OCI-LY1 (cell line): ENCODE data around the gene P2RX6.

ENCODE experiments used
- H2AFZ ChIP-seq: fragments of 200-600 bp; sonication (generic), shearing (Covaris generic); 2 replicates; pipeline ENCODE4 v1.6.0; 2014; ENCODE audit warnings: antibody characterized with exemption, mild to moderate bottlenecking, low read length
- H3F3A ChIP-seq: fragments of 200-600 bp; sonication (generic), shearing (Covaris generic); 2 replicates; pipeline ENCODE4 v1.6.0; 2014; ENCODE audit warnings: mild to moderate bottlenecking, antibody characterized with exemption, low read length, moderate library complexity; ENCODE audit not compliant: insufficient read depth
- H3K27ac ChIP-seq: fragments of 200-600 bp; sonication (generic); 2 replicates; pipeline ENCODE4 v1.5.1; 2014; ENCODE audit warnings: low read length, mixed run types, mild to moderate bottlenecking, low read depth; ENCODE audit not compliant: poor library complexity, severe bottlenecking
- H3K27me3 ChIP-seq: fragments of 200-600 bp; sonication (generic); 2 replicates; pipeline ENCODE4 v1.6.0; 2014; ENCODE audit warnings: antibody characterized with exemption, mild to moderate bottlenecking, low read length, moderate library complexity; ENCODE audit not compliant: insufficient read depth
- H3K36me3 ChIP-seq: fragments of 200-600 bp; sonication (generic); 2 replicates; pipeline ENCODE4 v1.6.1; 2014; ENCODE audit warnings: mild to moderate bottlenecking, antibody characterized with exemption, low read length, moderate library complexity, mixed read lengths; ENCODE audit not compliant: insufficient read depth
- H3K4me1 ChIP-seq: fragments of 200-600 bp; sonication (generic); 2 replicates; pipeline ENCODE4 v1.5.1; 2014; ENCODE audit warnings: mild to moderate bottlenecking, low read length, moderate library complexity; ENCODE audit not compliant: insufficient read depth, severe bottlenecking
- H3K4me2 ChIP-seq: fragments of 200-600 bp; sonication (generic), shearing (Covaris generic); 2 replicates; pipeline ENCODE4 v1.6.1; 2014; ENCODE audit warnings: low read length
- H3K4me3 ChIP-seq: fragments of 200-600 bp; sonication (generic); 2 replicates; pipeline ENCODE4 v1.5.1; 2014; ENCODE audit warnings: low read length, low read depth, mild to moderate bottlenecking, mixed read lengths; ENCODE audit not compliant: poor library complexity, severe bottlenecking
- H3K79me2 ChIP-seq: fragments of 200-600 bp; shearing (Covaris generic); 2 replicates; pipeline ENCODE4 v1.6.1; 2016; ENCODE audit warnings: mixed run types, low read length, mixed read lengths; ENCODE audit not compliant: insufficient read depth
- H3K9ac ChIP-seq: fragments of 200-600 bp; sonication (generic), shearing (Covaris generic); 2 replicates; pipeline ENCODE4 v1.6.1; 2014; ENCODE audit warnings: mild to moderate bottlenecking, low read length, mixed read lengths
- H3K9me2 ChIP-seq: fragments of 200-600 bp; sonication (generic), shearing (Covaris generic); 2 replicates; pipeline ENCODE4 v1.6.1; 2014; ENCODE audit warnings: low read depth, mild to moderate bottlenecking, low read length, mixed read lengths
- H3K9me3 ChIP-seq: fragments of 200-600 bp; shearing (Covaris generic); 2 replicates; pipeline ENCODE4 v1.6.1; 2014; ENCODE audit warnings: low read length, mixed read lengths
- H4K20me1 ChIP-seq: fragments of 200-600 bp; sonication (generic), shearing (Covaris generic); 2 replicates; pipeline ENCODE4 v1.6.0; 2016; ENCODE audit warnings: mild to moderate bottlenecking, low read length; ENCODE audit not compliant: insufficient read depth
- EZH2 ChIP-seq: fragments of 200-600 bp; sonication (generic), shearing (Covaris generic); IDR thresholded peaks from 2 replicates; pipeline ENCODE4 v1.8.0; 2017; ENCODE audit warnings: borderline replicate concordance, mixed run types, mild to moderate bottlenecking, antibody characterized with exemption, low read length, moderate library complexity, mixed read lengths
- TF ChIP-seq, protein P1 (sequence below): fragments of 200-600 bp; sonication (generic), shearing (Covaris generic); IDR thresholded peaks from 2 replicates; pipeline ENCODE4 v1.5.1; 2017; ENCODE audit warnings: mild to moderate bottlenecking, antibody characterized with exemption, low read length, moderate library complexity, mixed read lengths

The P2RX6 gene

DNA sequence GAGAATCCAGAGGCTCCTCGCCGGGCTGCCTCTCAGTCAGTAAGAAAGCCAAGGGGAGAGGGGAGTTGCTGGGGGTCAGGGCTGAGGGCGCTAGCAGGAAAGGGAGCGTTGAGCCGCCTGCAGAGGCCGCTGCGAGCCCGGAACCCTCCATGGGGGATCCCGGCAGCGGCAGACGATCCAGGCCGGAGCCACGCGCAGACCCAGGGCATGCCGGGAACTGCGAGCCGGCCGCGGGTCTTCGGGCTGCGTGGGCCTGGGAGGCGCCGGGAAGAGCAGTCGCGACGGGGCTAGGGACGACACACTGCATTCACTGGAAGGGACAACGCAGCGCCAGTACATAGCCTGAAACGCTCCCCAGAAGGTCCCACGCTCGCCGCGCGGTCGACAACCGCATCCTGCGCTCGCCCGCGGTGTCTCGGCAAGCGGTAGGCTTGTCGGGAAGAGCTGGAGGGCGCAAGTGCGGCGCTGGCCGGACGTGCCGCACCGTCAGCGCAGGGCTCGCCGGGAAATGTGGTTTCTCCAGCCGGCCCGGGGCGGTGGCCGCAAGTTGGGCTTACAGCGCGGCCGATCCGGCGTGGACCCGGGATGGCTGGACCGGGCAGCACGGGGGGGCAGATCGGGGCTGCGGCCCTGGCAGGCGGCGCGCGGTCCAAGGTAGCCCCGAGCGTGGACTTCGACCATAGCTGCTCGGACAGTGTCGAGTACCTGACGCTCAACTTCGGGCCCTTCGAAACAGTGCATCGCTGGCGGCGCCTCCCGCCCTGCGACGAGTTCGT is 33.0 kb upstream of the P2RX6 start, which contains the start of gene LZTR1:
LZTR1 (plus strand) TSS at position 511 of the 776 bp plus-strand sequence; CDS start at position 586, 75 bp downstream.
- H3F3A ChIP-seq: no peaks in the 10 kb centered on the region
- peak within 1 kb of the TSS; percentile 6; the same call in 1 of the 2 replicates for H2AFZ ChIP-seq

DNA sequence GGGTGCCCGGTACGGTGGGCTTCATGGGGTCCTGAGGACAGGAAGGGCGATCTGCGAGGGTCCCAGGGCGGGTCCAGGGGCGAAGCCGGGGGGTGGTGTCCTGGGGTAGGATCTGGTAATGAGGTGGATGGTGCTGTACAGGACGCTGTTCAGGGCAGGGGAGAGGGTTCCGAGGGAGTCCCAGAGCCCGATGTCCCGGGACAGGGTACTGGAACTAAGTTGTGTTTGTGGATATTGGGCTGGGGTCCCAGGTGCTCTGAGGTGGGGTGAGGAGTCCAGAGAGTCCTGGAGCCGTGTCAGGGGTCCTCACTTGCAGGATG is 32.4 kb upstream of the P2RX6 start:
- no peaks in the 10 kb centered on the region for H3K9me2 ChIP-seq
- peak overlapping the region; percentile 6; the same call in 1 of the 2 replicates for H2AFZ ChIP-seq
- H3K4me2 ChIP-seq: peak overlapping the region; percentile 98
- TF ChIP-seq, protein P1, sequence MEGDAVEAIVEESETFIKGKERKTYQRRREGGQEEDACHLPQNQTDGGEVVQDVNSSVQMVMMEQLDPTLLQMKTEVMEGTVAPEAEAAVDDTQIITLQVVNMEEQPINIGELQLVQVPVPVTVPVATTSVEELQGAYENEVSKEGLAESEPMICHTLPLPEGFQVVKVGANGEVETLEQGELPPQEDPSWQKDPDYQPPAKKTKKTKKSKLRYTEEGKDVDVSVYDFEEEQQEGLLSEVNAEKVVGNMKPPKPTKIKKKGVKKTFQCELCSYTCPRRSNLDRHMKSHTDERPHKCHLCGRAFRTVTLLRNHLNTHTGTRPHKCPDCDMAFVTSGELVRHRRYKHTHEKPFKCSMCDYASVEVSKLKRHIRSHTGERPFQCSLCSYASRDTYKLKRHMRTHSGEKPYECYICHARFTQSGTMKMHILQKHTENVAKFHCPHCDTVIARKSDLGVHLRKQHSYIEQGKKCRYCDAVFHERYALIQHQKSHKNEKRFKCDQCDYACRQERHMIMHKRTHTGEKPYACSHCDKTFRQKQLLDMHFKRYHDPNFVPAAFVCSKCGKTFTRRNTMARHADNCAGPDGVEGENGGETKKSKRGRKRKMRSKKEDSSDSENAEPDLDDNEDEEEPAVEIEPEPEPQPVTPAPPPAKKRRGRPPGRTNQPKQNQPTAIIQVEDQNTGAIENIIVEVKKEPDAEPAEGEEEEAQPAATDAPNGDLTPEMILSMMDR: no peak
- TF ChIP-seq EZH2: no peak
- H3K27ac ChIP-seq: no peak overlapping the region
- no peaks in the 10 kb centered on the region for H4K20me1 ChIP-seq
- H3K36me3 ChIP-seq: peaks cover 12% of the 10 kb centered on the region; the same call in 1 of the 2 replicates
- no peaks in the 10 kb centered on the region for H3K79me2 ChIP-seq
- no peaks in the 10 kb centered on the region; the same call in 1 of the 2 replicates for H3K27me3 ChIP-seq
- no peaks in the 10 kb centered on the region for H3F3A ChIP-seq
- peak overlapping the region; percentile 86 for H3K4me3 ChIP-seq
- H3K9me3 ChIP-seq: peaks cover 9% of the 10 kb centered on the region
- peak overlapping the region; percentile 89 for H3K9ac ChIP-seq
- H3K4me1 ChIP-seq: peaks cover 20% of the 10 kb centered on the region

More for the DNA sequence above, 33.0 kb upstream of the P2RX6 start, which contains the start of gene LZTR1:
- Histone ChIP-seq H3K9me2 (no peaks in the 10 kb centered on the region), H3K36me3 (peaks cover 12% of the 10 kb centered on the region; the same call in 1 of the 2 replicates), H3K9me3 (peaks cover 9% of the 10 kb centered on the region), H4K20me1 (no peaks in the 10 kb centered on the region), H3K27me3 (no peaks in the 10 kb centered on the region; the same call in 1 of the 2 replicates), H3K4me1 (peaks cover 20% of the 10 kb centered on the region), H3K27ac (peak within 1 kb of the TSS; percentile 19), H3K9ac (peak within 1 kb of the TSS; percentile 89), H3K4me3 (peak within 1 kb of the TSS; percentile 86), H3K4me2 (peak within 1 kb of the TSS; percentile 98), H3K79me2 (no peaks in the 10 kb centered on the region)
- no peak for TF ChIP-seq EZH2
- TF ChIP-seq, protein P1: peak; percentile 58

DNA sequence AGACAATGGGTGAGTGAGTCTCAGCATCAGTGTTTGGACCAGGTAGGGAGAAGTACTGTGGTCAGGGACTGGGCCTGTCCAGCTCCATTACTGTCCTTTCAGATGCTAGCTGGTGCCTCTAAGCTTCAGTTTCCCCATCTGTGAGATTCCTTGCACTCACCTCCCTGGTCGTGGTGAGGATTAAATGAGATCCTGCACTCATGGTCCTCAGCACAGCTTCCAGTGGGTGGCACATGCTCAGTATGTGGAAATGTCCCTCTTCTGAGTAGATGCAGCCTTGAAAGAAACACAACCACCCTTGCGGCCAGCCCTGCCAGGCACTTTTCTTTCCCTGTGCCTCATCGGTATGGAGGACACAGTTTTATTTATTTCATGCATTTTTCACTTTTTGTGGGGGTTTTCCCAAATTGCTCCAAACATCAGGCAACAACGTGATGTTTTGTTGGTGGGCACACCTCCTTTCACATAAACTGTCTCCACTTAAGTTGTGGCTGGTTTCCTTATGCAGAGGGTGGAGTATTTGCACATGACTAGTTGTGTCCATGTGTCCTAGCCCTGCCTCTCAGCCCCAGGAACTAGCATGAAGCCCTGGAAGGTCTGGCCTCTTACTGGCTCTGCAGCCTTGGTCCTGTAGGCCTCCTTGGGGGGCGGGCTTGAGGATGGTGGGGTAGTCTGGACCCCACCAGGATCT is 31.7 kb upstream of the P2RX6 start:
- TF ChIP-seq, protein P1: no peak
- no peak for TF ChIP-seq EZH2
- peaks cover 9% of the 10 kb centered on the region for H3K9me3 ChIP-seq
- no peak overlapping the region for H3K27ac ChIP-seq
- H3K27me3 ChIP-seq: no peaks in the 10 kb centered on the region; the same call in 1 of the 2 replicates
- peak overlapping the region; percentile 98 for H3K4me2 ChIP-seq
- no peak overlapping the region for H2AFZ ChIP-seq
- H3K79me2 ChIP-seq: no peaks in the 10 kb centered on the region
- no peaks in the 10 kb centered on the region for H3F3A ChIP-seq
- no peaks in the 10 kb centered on the region for H4K20me1 ChIP-seq
- H3K4me1 ChIP-seq: peaks cover 20% of the 10 kb centered on the region
- peak overlapping the region; percentile 89 for H3K9ac ChIP-seq
- H3K9me2 ChIP-seq: no peaks in the 10 kb centered on the region
- peak overlapping the region; percentile 86 for H3K4me3 ChIP-seq
- peaks cover 17% of the 10 kb centered on the region; the same call in 1 of the 2 replicates for H3K36me3 ChIP-seq
